Pons (tissue), 1 donor: ENCODE results near the gene SLC22A7.
A peak's percentile ranks its signal among the peaks of the same experiment; 100 is the strongest.

Source experiments
- DNase-seq: peaks from one replicate; pipeline ENCODE4 v3.0.0-alpha.2; 2016; ENCODE audit warnings: low spot score

The SLC22A7 gene

GRCh38 chr6:43297644-43298564, at the start of gene SLC22A7:
Gene SLC22A7, plus strand, starts transcription at chr6:43298260. Its CDS starts 99 bp downstream, at chr6:43298359.
- peak; percentile 24 for DNase-seq

- no peak for DNase-seq
Observed at GRCh38 chr6:43248791-43249190, 49.3 kb upstream of the SLC22A7 start.

GRCh38 chr6:43250992-43251373, 47.1 kb upstream of the SLC22A7 start:
- DNase-seq = no peak

- DNase-seq = no peak
Observed at GRCh38 chr6:43253401-43253800, 44.7 kb upstream of the SLC22A7 start.

- DNase-seq = no peak
Observed at GRCh38 chr6:43254138-43254817, 43.8 kb upstream of the SLC22A7 start.

- DNase-seq = no peak
Observed at GRCh38 chr6:43254846-43255245, 43.2 kb upstream of the SLC22A7 start.

GRCh38 chr6:43255408-43256054, 42.5 kb upstream of the SLC22A7 start:
- no peak for DNase-seq

GRCh38 chr6:43256670-43257366, 41.2 kb upstream of the SLC22A7 start:
- no peak for DNase-seq

GRCh38 chr6:43257367-43258145, 40.5 kb upstream of the SLC22A7 start:
- no peak for DNase-seq

- no peak for DNase-seq
Observed at GRCh38 chr6:43258180-43258579, 39.9 kb upstream of the SLC22A7 start.

GRCh38 chr6:43258807-43259686, 39.0 kb upstream of the SLC22A7 start:
- DNase-seq = no peak

GRCh38 chr6:43260791-43261190, 37.3 kb upstream of the SLC22A7 start:
- DNase-seq = no peak

- no peak for DNase-seq
Observed at GRCh38 chr6:43261198-43261597, 36.9 kb upstream of the SLC22A7 start.

GRCh38 chr6:43262000-43262779, 35.9 kb upstream of the SLC22A7 start:
- no peak for DNase-seq

GRCh38 chr6:43262780-43263313, 35.2 kb upstream of the SLC22A7 start:
- DNase-seq = no peak

GRCh38 chr6:43263314-43264178, 34.5 kb upstream of the SLC22A7 start:
- DNase-seq = peak; percentile 43

GRCh38 chr6:43264599-43265145, 33.4 kb upstream of the SLC22A7 start:
- DNase-seq = no peak

- DNase-seq = no peak
Observed at GRCh38 chr6:43265564-43265963, 32.5 kb upstream of the SLC22A7 start.
